Prostate gland (tissue), 2 donors: ENCODE results near the gene TMEM252.

ENCODE experiments used
- CTCF ChIP-seq, 4 experiments: fragments of 200-600 bp in 2 of 4; fragments of 450-650 bp in 2 of 4; sonication (generic) in 2 of 4; IDR thresholded peaks; 1 replicate in 3 of 4; 2 replicates in 1 of 4; pipeline ENCODE4 v1.5.1; 2016 to 2019; ENCODE audit warnings: antibody characterized with exemption in 4 of 4, mild to moderate bottlenecking in 2 of 4, moderate library complexity in 2 of 4
- POLR2A ChIP-seq: fragments of 450-650 bp; IDR thresholded peaks from one replicate; pipeline ENCODE4 v1.6.1; 2016; ENCODE audit warnings: antibody characterized with exemption, mild to moderate bottlenecking
- POLR2AphosphoS5 ChIP-seq: sonication (generic); formaldehyde crosslinking; IDR thresholded peaks from one replicate; pipeline ENCODE4 v1.6.1; 2017; ENCODE audit warnings: antibody characterized with exemption

DNA sequence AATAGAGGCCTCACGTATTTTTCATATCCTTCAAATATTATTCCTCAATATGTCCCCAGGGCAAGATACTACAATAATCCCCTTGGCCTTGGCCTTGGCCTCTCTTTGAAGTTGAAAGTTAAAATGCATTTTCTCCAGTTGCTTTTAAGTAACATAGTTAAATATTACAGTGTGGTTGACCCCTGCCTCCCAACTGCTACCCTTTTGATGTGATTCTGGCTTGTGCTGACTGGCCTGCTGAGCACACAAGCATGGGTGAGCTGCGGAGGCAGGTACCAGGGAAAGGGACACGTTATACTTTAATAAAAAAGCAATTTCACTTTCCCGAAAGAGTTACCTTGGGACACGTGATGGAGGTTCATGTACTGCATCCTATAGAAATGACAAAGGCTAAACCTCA, 17.9 kb upstream of the TMEM252 start:
- TF ChIP-seq CTCF (IDR thresholded peaks at IDR 0.05) (no peak), POLR2AphosphoS5 (no peak), POLR2A (no peak)
